Measurements from ENCODE around the gene TSSK6.

The TSSK6 gene

DNA sequence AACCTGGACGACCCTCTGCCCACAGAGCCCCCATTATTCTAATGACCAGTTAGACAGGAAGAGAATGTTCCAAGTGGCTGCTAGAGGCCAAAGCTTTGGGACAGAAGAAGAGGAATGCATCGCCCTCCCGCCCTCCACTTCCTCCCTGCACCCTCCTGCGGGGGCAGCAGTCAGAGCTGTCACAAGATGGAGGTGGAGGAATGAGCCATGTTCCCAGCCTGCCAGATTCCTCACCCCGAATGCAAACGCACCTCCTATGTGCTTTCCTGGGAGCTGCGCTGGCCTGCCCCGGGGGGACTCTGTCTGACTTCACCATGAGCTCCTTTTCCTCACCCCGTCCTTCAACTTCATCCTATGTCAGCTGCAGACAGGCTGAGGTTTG lies 15.1 kb upstream of the TSSK6 start:
- TF ChIP-seq, protein P1, sequence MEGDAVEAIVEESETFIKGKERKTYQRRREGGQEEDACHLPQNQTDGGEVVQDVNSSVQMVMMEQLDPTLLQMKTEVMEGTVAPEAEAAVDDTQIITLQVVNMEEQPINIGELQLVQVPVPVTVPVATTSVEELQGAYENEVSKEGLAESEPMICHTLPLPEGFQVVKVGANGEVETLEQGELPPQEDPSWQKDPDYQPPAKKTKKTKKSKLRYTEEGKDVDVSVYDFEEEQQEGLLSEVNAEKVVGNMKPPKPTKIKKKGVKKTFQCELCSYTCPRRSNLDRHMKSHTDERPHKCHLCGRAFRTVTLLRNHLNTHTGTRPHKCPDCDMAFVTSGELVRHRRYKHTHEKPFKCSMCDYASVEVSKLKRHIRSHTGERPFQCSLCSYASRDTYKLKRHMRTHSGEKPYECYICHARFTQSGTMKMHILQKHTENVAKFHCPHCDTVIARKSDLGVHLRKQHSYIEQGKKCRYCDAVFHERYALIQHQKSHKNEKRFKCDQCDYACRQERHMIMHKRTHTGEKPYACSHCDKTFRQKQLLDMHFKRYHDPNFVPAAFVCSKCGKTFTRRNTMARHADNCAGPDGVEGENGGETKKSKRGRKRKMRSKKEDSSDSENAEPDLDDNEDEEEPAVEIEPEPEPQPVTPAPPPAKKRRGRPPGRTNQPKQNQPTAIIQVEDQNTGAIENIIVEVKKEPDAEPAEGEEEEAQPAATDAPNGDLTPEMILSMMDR (IDR thresholded peaks at IDR 0.05; ENCODE audit: low read length, missing control alignments), result no peak
- peak; percentile 32 for DNase-seq (ENCODE audit: low read depth)
- H3K4me3 ChIP-seq (replicated peaks; ENCODE audit: low read depth, low read length), result no peak overlapping the region

DNA sequence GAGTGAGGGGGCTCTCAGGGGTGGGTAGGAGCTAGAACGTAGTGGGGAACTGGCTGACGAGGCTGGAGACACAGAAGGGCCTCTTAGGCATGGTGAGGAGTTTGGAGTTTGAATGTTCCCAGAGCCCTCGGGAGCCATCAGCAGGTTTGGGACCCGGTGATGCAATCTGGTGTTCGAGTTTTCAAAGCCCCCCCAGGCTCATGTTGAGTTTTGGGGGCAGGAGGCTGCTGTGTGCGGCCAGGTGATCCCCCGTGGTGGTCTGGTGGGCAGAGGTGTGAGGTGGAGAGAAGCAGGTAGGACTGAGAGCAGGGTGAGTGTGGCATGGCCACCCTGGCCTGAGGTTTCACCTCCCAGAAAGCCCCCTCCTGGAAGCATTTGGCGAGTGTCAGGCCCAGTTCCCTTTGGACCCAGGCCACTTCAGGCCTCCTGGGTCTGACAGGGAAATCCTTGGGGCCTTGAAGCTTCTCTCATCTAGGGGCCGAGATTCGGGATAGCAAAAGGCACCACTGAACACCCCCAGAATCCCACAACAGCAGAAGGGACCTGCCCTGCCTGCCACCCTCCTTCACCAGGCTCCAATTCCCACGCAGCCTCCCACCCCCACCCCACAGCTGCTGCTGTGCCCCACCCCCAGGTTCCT lies 14.6 kb upstream of the TSSK6 start:
- no peak for DNase-seq (ENCODE audit: low read depth)
- TF ChIP-seq, protein P1 (IDR thresholded peaks at IDR 0.05; ENCODE audit: low read length, missing control alignments), result no peak
- H3K4me3 ChIP-seq (replicated peaks; ENCODE audit: low read depth, low read length), result no peak overlapping the region

DNA sequence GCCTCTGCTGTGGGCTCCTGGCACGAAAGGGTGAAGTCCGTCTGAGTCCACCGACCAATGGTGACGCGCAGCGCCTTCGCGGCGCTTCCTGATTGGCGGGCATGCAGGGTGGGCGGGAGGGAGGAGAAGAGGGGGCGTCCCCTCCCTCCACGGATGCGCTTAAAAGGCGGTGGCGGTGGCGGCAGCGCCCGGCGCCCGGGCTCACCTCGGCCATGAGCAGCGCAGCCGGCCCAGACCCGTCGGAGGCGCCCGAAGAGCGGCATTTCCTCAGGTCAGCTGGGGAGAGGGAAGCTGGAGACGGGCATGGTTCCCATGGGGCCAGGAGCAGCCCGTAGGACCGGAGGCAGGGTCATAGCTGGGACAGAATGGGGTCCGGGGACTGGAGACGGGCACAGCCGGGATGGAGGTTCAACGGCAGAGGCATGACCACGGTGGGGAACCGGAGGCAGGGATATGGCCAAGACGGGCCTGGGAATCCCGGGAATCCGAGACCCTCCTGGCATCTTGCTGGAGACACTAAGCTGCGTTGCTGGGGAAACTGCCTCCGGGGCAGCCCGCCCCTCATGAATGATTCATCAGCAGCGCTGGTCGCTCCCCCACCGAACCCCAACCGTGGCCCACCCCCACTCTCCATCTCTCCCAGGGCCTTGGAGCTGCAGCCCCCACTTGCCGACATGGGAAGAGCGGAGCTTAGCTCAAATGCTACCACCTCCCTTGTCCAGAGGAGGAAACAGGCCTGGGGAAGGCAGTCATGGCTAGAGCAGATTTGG lies 13.6 kb upstream of the TSSK6 start, which contains the start of gene YJEFN3:
TSS of gene YJEFN3 (plus strand) at position 191 of the 770 bp plus-strand sequence. CDS start at position 213, 22 bp downstream.
- no peak for DNase-seq (ENCODE audit: low read depth)
- H3K4me3 ChIP-seq (replicated peaks; ENCODE audit: low read depth, low read length), result no peak within 1 kb of the TSS
- TF ChIP-seq, protein P1 (IDR thresholded peaks at IDR 0.05; ENCODE audit: low read length, missing control alignments), result no peak

DNA sequence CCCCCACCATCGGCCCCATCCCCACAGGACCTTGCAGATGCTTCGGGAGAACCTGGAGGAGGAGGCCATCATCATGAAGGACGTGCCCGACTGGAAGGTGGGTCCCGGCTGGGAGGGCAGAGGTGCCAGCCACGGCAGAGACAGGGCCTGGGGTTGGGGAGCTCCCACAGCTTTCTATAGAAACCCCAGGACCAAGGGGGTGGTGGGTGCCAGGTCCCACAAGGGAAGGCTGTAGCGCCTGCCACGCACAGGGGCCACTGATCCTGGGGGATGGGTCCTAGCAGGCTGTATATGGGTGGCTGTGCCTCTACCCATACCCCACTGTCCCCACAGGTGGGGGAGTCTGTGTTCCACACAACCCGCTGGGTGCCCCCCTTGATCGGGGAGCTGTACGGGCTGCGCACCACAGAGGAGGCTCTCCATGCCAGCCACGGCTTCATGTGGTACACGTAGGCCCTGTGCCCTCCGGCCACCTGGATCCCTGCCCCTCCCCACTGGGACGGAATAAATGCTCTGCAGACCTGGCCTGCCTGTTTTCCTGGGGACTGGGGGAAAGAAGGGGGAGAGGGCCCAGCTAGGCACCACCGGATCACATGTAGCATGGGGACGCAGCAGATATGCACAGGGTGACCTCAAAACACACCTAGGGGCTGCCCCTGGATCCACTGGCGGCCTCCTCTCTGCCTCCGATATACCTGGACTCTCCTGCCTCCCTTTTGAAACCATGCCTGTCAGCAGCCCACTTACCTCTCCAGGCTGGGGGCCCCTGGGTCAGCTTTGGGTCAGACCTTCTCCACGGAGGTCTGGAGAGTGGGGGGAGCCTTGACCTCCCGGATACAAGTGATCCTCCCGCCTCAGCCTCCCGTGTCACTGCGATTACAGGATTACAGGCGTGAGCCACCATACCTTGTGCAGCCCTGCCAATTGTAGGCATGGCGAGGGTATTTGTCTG lies 12.6 kb upstream of the TSSK6 start:
- TF ChIP-seq, protein P1 (IDR thresholded peaks at IDR 0.05; ENCODE audit: low read length, missing control alignments), result no peak
- no peak overlapping the region for H3K4me3 ChIP-seq (replicated peaks; ENCODE audit: low read depth, low read length)

DNA sequence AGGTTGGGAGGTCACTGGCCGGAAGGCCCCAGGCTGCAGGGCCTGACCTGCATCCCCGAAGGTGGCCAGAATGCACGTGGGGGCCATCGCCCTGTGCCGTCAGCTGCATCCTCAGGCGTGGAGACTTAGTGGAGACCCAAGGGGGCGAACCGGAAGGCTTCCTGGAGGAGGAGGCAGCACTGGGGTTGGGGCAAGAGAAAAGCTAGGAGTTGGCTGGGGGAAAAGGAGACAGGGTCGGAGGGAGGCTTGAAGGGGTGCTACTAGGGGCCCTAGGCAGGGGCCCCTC lies 12.0 kb upstream of the TSSK6 start:
- no peak for DNase-seq (ENCODE audit: low read depth)
- TF ChIP-seq, protein P1 (IDR thresholded peaks at IDR 0.05; ENCODE audit: low read length, missing control alignments), result no peak
- H3K4me3 ChIP-seq (replicated peaks; ENCODE audit: low read depth, low read length), result no peak overlapping the region

More for the DNA sequence above, 12.6 kb upstream of the TSSK6 start:
- no peak for DNase-seq (ENCODE audit: low read depth)

DNA sequence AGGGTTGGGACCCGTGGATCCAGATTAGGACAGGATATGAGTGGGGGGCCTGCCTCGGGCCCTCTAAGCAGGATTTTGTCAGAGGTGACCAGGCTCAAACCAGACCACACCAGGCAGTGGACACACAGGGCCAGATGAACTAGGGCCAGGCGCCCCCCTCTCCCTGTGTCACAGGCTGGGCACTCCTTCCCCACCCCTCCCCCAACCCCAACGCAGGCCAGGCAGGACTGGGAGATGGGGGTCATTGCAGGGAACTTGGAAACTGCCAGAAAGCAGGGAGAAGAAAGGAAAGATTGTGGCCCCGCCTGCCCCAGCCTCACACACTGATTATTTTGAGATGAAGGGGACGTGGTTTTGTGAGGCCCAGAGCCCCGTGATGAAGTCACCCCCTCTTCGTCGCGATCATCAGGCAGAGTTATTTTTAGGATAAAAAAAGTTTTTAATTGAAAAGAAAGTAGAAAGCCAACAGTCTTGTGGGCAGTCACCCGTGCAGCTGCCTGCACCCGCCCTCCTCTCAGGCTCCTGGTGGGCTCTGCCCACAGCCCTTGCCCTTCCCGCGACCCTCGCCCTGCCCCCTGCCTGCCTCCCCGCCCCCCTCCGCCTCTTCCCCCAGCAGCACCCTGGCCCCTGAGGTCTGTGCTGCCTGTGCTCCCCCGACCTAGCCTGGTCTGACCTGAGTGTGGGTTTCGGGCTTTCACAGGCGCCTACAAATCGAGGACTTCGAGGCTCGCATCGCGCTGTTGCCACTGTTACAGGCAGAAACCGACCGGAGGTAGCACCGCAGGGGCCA lies 11.4 kb upstream of the TSSK6 start:
- no peak overlapping the region for H3K4me3 ChIP-seq (replicated peaks; ENCODE audit: low read depth, low read length)
- DNase-seq (ENCODE audit: low read depth), result no peak
- TF ChIP-seq, protein P1 (IDR thresholded peaks at IDR 0.05; ENCODE audit: low read length, missing control alignments), result no peak
